Stomach smooth muscle (tissue), 2 donors: ENCODE data around the gene EPC1.
"Not testable (repeated sequence)": the region's sequence is repeated elsewhere in the genome, so short reads cannot be mapped to it uniquely, and the experiment has no call there.

Experiments used
- H3K27ac ChIP-seq: one replicate; pipeline ENCODE4 v1.7.0; 2013; ENCODE audit warnings: mild to moderate bottlenecking, low read length, inconsistent platforms
- H3K27me3 ChIP-seq, 2 donors: one replicate each; pipeline ENCODE4 v1.7.0; 2013; ENCODE audit warnings: low read length in 2 of 2; ENCODE audit not compliant: insufficient read depth in 2 of 2, control insufficient read depth in 1 of 2
- H3K36me3 ChIP-seq, 2 donors: one replicate each; pipeline ENCODE4 v1.7.0; 2013; ENCODE audit warnings: low read length in 2 of 2; ENCODE audit not compliant: control insufficient read depth in 2 of 2, insufficient read depth in 2 of 2
- H3K4me1 ChIP-seq: one replicate; pipeline ENCODE4 v1.7.0; 2013; ENCODE audit warnings: low read length; ENCODE audit not compliant: control insufficient read depth, insufficient read depth
- H3K4me3 ChIP-seq, 2 donors: one replicate each; pipeline ENCODE4 v1.7.0; 2013; ENCODE audit warnings: low read length in 2 of 2
- H3K9ac ChIP-seq, 2 donors: one replicate each; pipeline ENCODE4 v1.7.0; 2013; ENCODE audit warnings: low read length in 2 of 2, mild to moderate bottlenecking in 1 of 2
- H3K9me3 ChIP-seq, 2 donors: one replicate each; pipeline ENCODE4 v1.7.0; 2013; ENCODE audit warnings: low read length in 2 of 2; ENCODE audit not compliant: control insufficient read depth in 2 of 2
- donor health status: healthy.
- donor health status: Pancreatic carcinoma.

The EPC1 gene

DNA sequence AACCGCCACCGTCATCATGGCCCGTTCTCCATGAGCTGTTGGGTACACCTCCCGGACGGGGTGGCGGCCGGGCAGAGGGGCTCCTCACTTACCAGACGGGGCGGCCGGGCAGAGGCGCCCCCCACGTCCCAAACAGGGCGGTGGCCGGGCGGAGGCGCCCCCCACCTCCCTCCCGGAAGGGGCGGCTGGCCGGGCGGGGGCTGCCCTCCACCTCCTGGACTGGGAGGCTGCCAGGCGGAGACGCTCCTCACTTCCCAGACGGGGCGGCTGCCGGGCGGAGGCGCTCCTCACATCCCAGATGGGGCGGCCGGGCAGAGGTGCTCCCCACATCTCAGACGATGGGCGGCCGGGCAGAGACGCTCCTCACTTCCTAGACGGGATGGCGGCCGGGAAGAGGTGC is 113.6 kb downstream of the EPC1 start:
- H3K36me3 ChIP-seq, H3K27ac ChIP-seq, H3K9ac ChIP-seq, H3K4me3 ChIP-seq, H3K4me1 ChIP-seq, H3K9me3 ChIP-seq, H3K27me3 ChIP-seq: not testable (repeated sequence)

DNA sequence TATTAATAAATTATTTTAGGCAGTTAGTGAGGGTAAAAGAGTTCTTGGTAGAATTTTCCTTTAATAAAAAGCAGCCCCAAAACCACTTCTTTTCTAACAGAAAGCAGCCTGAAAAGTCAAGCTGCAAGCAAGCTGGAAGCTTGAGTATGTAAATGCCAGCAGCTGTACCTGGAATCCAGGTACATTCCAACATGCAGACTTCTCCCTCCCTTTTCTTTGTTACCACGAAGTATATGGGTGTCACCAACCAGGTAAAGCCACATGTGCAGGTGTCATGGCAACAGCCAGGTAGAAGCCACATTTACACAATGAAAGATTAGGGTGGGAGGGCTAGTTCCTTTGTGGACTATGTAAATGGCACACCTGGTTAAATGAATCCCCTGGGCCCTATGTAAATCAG is 114.6 kb downstream of the EPC1 start:
- Histone ChIP-seq H3K4me3 (no peak overlapping the region), H3K27ac (no peak overlapping the region), H3K9ac (no peak overlapping the region), H3K4me1 (no peaks in the 10 kb centered on the region), H3K9me3 (no peaks in the 10 kb centered on the region), H3K36me3 (no peaks in the 10 kb centered on the region), H3K27me3 (no peaks in the 10 kb centered on the region)

DNA sequence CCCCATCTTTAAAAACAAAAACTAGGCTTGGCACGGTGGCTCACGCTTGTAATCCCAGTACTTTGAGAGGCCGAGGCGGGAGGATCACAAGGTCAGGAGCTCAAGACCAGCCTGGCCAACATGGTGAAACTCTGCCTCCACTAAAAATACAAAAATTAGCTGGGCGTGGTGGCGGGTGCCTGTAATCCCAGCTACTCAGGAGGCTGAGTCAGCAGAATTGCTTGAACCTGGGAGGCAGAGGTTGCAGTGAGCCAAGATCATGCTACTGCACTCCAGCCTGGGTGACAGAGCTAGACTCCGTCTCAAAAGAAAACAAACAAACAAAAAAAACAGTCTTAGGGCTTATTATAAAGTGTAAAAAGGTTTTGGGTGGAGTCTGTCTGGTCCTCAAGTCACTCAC is 117.2 kb downstream of the EPC1 start:
- not testable (repeated sequence) for H3K9me3 ChIP-seq, H3K4me1 ChIP-seq, H3K9ac ChIP-seq, H3K27ac ChIP-seq, H3K4me3 ChIP-seq, H3K27me3 ChIP-seq, H3K36me3 ChIP-seq

DNA sequence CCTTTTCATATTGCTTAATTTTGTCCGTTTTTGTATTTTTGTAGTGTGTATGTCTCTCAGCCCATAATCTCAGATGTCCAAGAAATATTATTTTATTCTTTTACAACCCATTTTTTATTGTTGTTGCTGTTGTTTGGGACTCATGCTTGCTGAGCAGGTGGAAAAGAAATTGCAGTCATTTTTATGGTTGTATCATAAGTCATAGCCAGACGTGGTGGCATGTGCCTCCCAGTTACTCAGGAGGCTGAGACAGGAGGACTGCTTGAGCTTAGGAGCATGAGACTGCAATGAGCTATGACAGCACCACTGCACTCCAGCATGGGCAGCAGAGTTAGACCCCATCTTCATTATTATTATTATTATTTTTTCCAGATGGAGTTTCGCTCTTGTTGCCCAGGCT is 117.8 kb downstream of the EPC1 start:
- H3K4me1 ChIP-seq, result no peaks in the 10 kb centered on the region
- H3K27ac ChIP-seq, result no peak overlapping the region

DNA sequence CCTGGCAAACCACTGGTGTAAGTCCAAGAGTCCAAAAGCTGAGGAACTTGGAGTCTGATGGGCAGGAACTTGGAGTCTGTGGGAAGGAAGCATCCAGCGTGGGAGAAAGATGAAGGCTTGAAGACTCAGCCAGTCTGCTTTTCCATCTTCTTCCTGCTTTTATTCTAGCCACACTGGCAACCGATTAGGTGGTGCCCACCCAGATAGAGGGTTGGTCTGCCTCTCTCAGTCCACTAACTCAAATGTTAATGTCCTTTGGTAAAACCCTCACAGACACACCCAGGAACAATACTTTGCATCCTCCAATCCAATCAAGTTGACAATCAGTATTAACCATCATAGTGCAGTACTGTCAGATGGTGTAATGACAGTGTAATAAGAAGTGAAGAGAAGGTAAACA is 119.2 kb downstream of the EPC1 start:
- Histone ChIP-seq H3K36me3 (no peaks in the 10 kb centered on the region), H3K9me3 (peaks cover 0 to 2% of the 10 kb centered on the region in 2 donors), H3K4me1 (no peaks in the 10 kb centered on the region), H3K27ac (no peak overlapping the region), H3K4me3 (no peak overlapping the region), H3K27me3 (no peaks in the 10 kb centered on the region), H3K9ac (no peak overlapping the region)

More for the DNA sequence above, 117.8 kb downstream of the EPC1 start:
- H3K9ac ChIP-seq, result no peak overlapping the region
- H3K27me3 ChIP-seq, result no peaks in the 10 kb centered on the region
- no peak overlapping the region for H3K4me3 ChIP-seq
- H3K9me3 ChIP-seq, result no peaks in the 10 kb centered on the region
- no peaks in the 10 kb centered on the region for H3K36me3 ChIP-seq

DNA sequence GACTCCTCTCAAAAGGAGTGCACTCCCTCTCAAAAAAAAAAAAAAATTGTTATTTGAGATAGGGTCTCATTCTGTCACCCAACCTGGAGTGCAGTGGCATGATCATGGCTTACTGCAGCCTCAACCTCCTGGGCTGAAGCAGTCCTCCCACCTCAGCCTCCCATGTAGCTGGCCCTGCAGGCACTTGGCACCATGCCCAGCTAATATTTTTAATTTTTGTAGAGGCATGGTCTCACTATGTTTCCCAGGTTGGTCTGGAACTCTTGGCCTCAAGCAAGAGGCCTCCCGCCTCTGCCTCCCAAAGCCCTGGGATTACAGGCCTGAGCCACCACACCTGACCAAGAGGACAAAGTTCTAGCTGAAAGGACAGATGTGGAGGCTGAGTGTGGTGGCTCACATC is 120.3 kb downstream of the EPC1 start:
- Histone ChIP-seq H3K4me1 (no peaks in the 10 kb centered on the region), H3K9ac (no peak overlapping the region), H3K36me3 (no peaks in the 10 kb centered on the region), H3K9me3 (peaks cover 0 to 2% of the 10 kb centered on the region in 2 donors), H3K27ac (no peak overlapping the region), H3K4me3 (no peak overlapping the region), H3K27me3 (no peaks in the 10 kb centered on the region)

DNA sequence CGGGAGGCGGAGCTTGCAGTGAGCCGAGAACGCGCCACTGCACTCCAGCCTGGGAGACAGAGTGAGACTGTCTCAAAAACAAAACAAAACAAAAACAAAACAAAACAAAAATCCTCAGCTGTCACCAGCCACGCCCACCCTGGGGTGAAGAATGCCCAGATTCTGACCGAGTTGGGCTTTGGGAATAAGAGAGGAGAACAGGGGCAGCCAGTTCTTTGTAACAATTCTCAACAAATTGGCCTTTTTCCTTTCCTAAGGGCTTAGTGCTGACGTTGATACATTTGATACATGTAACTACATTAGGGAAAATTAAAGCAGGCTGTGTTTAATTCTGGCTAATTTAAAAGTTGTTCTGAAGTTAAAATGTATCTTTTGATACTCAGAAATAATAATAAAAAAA is 121.0 kb downstream of the EPC1 start:
- no peaks in the 10 kb centered on the region for H3K27me3 ChIP-seq
- H3K9ac ChIP-seq, result no peak overlapping the region
- no peaks in the 10 kb centered on the region for H3K36me3 ChIP-seq
- H3K9me3 ChIP-seq, result peaks cover 0 to 2% of the 10 kb centered on the region in 2 donors
- no peak overlapping the region for H3K27ac ChIP-seq
- H3K4me1 ChIP-seq, result no peaks in the 10 kb centered on the region
- H3K4me3 ChIP-seq, result no peak overlapping the region

DNA sequence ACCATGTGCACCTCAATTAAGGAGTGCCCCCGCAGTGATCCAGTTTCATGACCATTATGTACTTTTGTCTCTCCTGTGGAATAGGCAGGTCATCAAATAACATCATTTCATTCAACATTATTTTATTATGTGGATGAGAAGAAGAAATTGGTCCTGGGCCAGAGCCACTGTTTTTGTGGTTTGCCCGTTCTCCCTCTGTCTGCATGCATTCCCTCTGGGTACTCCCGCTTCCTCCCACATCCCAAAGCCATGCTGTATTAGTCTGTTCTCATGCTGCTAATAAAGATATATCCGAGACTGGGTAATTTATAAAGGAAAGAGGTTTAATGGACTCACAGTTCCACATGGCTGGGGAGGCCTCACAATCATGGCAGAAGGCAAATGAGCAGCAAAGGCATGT is 124.6 kb downstream of the EPC1 start:
- H3K9me3 ChIP-seq, H3K36me3 ChIP-seq, H3K27me3 ChIP-seq, H3K27ac ChIP-seq, H3K4me3 ChIP-seq, H3K4me1 ChIP-seq, H3K9ac ChIP-seq: not testable (repeated sequence)

DNA sequence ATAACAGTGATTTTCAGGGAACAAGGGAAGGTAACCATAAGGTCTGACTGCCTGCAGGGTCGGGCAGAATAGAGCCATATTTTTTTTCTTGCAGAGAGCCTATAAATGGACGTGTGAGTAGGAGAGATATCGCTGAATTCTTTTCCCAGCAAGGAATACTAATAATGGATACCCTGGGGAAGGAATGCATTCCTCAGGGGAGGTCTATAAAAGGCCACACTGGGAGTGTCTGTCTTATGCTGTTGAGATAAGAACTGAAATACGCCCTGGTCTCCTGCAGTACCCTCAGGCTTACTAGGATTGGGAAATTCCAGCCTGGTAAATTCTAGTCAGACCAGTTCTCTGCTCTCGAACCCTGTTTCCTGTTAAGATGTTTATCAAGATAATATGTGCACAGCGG is 127.8 kb downstream of the EPC1 start:
- not testable (repeated sequence) for H3K4me3 ChIP-seq, H3K27me3 ChIP-seq, H3K36me3 ChIP-seq, H3K9me3 ChIP-seq, H3K27ac ChIP-seq, H3K9ac ChIP-seq, H3K4me1 ChIP-seq

DNA sequence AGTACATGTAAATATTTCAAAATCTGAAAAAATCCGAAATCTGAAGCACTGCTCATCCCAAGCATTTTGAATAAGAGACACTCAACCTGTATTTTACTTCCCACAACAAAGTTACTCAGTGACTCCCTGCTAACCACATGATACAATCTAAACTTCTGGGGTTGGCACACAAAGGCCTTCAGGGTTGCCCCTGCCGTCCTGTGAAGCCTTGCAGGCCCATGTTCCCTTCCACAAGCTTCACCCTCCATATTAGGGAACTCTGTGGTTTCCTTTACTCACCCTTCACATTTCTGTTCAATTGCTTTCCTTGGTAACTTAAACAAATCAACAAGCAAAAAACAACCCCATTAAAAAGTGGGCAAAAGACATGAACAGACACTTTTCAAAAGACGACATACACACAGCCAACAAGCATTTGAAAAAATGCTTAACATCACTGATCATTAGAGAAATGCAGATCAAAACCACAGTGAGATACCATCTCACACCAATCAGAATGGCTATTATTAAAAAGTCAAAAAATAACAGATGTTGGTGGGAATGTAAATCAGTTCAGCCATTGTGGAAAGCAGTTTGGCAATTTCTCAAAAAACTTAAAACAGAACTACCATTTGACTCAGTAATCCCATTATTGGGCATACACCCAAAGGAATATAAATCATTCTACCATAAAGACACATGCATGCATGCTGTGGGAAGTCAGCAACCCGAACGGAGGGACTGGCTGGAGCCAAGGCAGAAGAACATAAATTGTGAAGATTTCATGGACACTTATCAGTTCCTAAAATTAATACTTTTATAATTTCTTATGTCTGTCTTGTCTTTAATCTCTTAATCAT is 128.5 kb downstream of the EPC1 start:
- not testable (repeated sequence) for H3K9ac ChIP-seq, H3K27ac ChIP-seq, H3K4me1 ChIP-seq, H3K4me3 ChIP-seq, H3K27me3 ChIP-seq, H3K36me3 ChIP-seq, H3K9me3 ChIP-seq
